SU-DHL-6 (cell line): Measurements from ENCODE around the gene HINT2.

ENCODE experiments used
- CTCF ChIP-seq: fragments of 200-600 bp; sonication (generic); IDR thresholded peaks from one replicate; pipeline ENCODE4 v1.5.1; 2017; ENCODE audit warnings: antibody characterized with exemption, mild to moderate bottlenecking, low read length, moderate library complexity; ENCODE audit not compliant: insufficient read depth, poor library complexity, severe bottlenecking
- EZH2phosphoT487 ChIP-seq: fragments of 200-600 bp; sonication (generic), shearing (Covaris generic); conservative IDR thresholded peaks from 2 replicates; pipeline ENCODE4 v1.6.1; 2018; ENCODE audit warnings: mild to moderate bottlenecking, antibody characterized with exemption, low read length, moderate library complexity, mixed read lengths

- TF ChIP-seq CTCF (no peak), EZH2phosphoT487 (no peak)
Observed at GRCh38 chr9:35771534-35771933, 43.3 kb downstream of the HINT2 start.
